ENCODE measurements around the gene PYY.

DNA sequence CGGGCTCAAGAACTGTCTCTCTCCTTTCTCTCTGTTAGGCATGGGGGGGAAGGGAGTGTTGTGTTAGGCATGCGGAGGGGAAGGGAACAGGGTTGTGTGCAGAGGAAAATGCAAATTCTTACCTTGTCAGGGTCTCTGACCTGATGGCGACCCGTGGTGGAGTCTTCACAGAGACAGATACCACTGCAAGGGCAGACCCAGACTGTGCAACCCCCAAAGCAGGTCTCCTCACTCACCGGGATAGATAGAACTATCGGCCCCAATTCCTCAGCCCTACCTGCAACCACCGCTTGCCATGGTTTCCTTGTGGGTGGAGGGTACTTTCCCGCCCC lies 36.8 kb downstream of the PYY start:
- TF ChIP-seq, protein P1, sequence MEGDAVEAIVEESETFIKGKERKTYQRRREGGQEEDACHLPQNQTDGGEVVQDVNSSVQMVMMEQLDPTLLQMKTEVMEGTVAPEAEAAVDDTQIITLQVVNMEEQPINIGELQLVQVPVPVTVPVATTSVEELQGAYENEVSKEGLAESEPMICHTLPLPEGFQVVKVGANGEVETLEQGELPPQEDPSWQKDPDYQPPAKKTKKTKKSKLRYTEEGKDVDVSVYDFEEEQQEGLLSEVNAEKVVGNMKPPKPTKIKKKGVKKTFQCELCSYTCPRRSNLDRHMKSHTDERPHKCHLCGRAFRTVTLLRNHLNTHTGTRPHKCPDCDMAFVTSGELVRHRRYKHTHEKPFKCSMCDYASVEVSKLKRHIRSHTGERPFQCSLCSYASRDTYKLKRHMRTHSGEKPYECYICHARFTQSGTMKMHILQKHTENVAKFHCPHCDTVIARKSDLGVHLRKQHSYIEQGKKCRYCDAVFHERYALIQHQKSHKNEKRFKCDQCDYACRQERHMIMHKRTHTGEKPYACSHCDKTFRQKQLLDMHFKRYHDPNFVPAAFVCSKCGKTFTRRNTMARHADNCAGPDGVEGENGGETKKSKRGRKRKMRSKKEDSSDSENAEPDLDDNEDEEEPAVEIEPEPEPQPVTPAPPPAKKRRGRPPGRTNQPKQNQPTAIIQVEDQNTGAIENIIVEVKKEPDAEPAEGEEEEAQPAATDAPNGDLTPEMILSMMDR (IDR thresholded peaks at IDR 0.05) = no peak
- TF ChIP-seq POLR2A (IDR thresholded peaks at IDR 0.05) = no peak
